NB4 (cell line): ENCODE results near the gene ZFYVE16.
"Not testable (repeated sequence)": the region's sequence is repeated elsewhere in the genome, so short reads cannot be mapped to it uniquely, and the experiment has no call there.

Experiments
- CTCF ChIP-seq: IDR thresholded peaks from one replicate; pipeline ENCODE4 v1.5.1; 2012; ENCODE audit warnings: low read depth, low read length
- MAX ChIP-seq: IDR thresholded peaks from 2 replicates; pipeline ENCODE4 v1.6.1; 2011; ENCODE audit warnings: low read depth, low read length
- MYC ChIP-seq: IDR thresholded peaks from 2 replicates; pipeline ENCODE4 v1.6.1; 2011; ENCODE audit warnings: low read depth, low read length
- POLR2A ChIP-seq: IDR thresholded peaks from 2 replicates; pipeline ENCODE4 v1.6.1; 2011; ENCODE audit warnings: mild to moderate bottlenecking; ENCODE audit not compliant: insufficient read length; ENCODE audit errors: extremely low read depth

- TF ChIP-seq CTCF, POLR2A, MYC, MAX: not testable (repeated sequence)
These were observed 16.5 kb downstream of the ZFYVE16 start for GRCh38 chr5:80424365-80424764.
